MCF 10A (cell line): ENCODE data around the gene RAI1. TPM values are rescaled to one million over a fixed set of nuclear protein-coding genes. Genes with fewer than 3 reads are reported as not detected.

Experiments
- BruUV-seq: library from RNA; stranded (reverse); fragments of 400-500 nt; replicated peaks from 2 replicates; lab custom pipeline; 2021; lab: Mats Ljungman, UMichigan
- CTCF ChIA-PET: fragments of 300-600 bp; sonication (Branson Sonifier 250); formaldehyde crosslinking; extraction: SDS; loops from one replicate; lab custom pipeline; 2021; ENCODE audit warnings: antibody characterized with exemption, inconsistent platforms; lab: Yijun Ruan, JAX
- POLR2A ChIA-PET: fragments of 300-600, 350-650 bp; sonication (Branson Sonifier 250); formaldehyde crosslinking; extraction: SDS; loops from one replicate; lab custom pipeline; 2020; ENCODE audit warnings: antibody characterized with exemption, inconsistent platforms; lab: Yijun Ruan, JAX
- DNase-seq: peaks from one replicate; pipeline ENCODE4 v3.0.0-alpha.2; 2018; ENCODE audit not compliant: unreplicated experiment
- H3K27ac Mint-ChIP-seq: one replicate; pipeline ENCODE4 v1.8.0; 2022; ENCODE audit warnings: mild to moderate bottlenecking, low read depth, mixed read lengths; ENCODE audit not compliant: unreplicated experiment
- H3K27me3 Mint-ChIP-seq: one replicate; pipeline ENCODE4 v1.8.0; 2022; ENCODE audit warnings: mixed read lengths; ENCODE audit not compliant: insufficient read depth, unreplicated experiment
- H3K36me3 Mint-ChIP-seq: one replicate; pipeline ENCODE4 v1.8.0; 2022; ENCODE audit warnings: mild to moderate bottlenecking, moderate library complexity, mixed read lengths; ENCODE audit not compliant: insufficient read depth, unreplicated experiment
- H3K4me1 Mint-ChIP-seq: one replicate; pipeline ENCODE4 v1.8.0; 2022; ENCODE audit warnings: mixed read lengths; ENCODE audit not compliant: insufficient read depth, unreplicated experiment
- H3K4me3 Mint-ChIP-seq: one replicate; pipeline ENCODE4 v1.8.0; 2022; ENCODE audit warnings: mild to moderate bottlenecking, moderate library complexity, mixed read lengths; ENCODE audit not compliant: unreplicated experiment
- H3K9me3 Mint-ChIP-seq: one replicate; pipeline ENCODE4 v1.8.0; 2022; ENCODE audit warnings: mixed read lengths; ENCODE audit not compliant: unreplicated experiment
- intact Hi-C: fragments of 100-400 bp; cut with micrococcal nuclease; formaldehyde crosslinking; loops from 2 replicates; pipeline ENCODE4 v1.14.1; 2022
- total RNA-seq: library from RNA; stranded (reverse); gene quantifications from 2 replicates; pipeline ENCODE4 v1.2.3, GENCODE V29; 2022
- TF ChIP-seq, protein P1 (sequence below): fragments of 200-600 bp; IDR thresholded peaks from one replicate; pipeline ENCODE4 v1.8.0; 2022; ENCODE audit warnings: antibody characterized with exemption, mild to moderate bottlenecking; ENCODE audit not compliant: unreplicated experiment

The RAI1 gene
- total RNA-seq, 1 experiment from 2014 or later = 30.4 TPM

DNA sequence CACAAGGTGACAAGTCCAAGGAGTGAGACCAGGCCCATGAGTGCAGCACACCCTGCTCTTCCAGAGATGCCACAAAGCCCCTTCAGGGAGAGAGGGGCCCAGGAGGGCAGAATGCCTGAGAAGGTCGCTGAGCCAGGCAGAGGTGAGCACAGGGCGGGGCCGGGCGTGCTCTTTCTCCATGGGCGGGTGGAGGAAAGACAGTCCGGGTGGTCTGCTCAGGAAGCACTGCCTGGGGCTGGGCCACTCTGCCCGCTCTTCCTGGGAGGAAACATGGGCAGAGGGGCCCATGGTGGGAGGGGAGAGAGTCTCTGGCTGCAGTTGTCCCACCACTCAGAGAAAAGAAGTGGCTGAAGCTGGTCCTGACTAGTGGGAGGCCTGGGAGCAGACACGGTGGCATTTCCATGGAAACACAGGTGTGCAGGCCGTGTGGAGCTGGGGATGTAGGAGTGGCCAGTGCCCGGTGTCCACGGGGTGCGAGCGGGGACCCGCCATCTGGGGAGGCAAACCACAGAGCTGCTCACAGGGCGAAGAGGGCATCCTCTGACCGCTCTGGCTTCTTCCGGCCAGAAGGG is 165.9 kb downstream of the RAI1 start:
- intact Hi-C loops = no loop called here
- no TSS peak for BruUV-seq
- Mint-ChIP-seq H3K27me3 (no peaks in the 10 kb centered on the region), H3K4me3 (no peak overlapping the region), H3K36me3 (peaks cover 10% of the 10 kb centered on the region), H3K4me1 (no peaks in the 10 kb centered on the region), H3K27ac (no peak overlapping the region), H3K9me3 (no peaks in the 10 kb centered on the region)
- DNase-seq = no peak
- CTCF ChIA-PET = interaction anchor here (1.0 to 1.7 kb wide), 2 partner anchors 12 to 35 kb away, joined by 4 to 8 read pairs; no protein-coding TSS in a partner anchor
- TF ChIP-seq, protein P1, sequence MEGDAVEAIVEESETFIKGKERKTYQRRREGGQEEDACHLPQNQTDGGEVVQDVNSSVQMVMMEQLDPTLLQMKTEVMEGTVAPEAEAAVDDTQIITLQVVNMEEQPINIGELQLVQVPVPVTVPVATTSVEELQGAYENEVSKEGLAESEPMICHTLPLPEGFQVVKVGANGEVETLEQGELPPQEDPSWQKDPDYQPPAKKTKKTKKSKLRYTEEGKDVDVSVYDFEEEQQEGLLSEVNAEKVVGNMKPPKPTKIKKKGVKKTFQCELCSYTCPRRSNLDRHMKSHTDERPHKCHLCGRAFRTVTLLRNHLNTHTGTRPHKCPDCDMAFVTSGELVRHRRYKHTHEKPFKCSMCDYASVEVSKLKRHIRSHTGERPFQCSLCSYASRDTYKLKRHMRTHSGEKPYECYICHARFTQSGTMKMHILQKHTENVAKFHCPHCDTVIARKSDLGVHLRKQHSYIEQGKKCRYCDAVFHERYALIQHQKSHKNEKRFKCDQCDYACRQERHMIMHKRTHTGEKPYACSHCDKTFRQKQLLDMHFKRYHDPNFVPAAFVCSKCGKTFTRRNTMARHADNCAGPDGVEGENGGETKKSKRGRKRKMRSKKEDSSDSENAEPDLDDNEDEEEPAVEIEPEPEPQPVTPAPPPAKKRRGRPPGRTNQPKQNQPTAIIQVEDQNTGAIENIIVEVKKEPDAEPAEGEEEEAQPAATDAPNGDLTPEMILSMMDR = no peak
- POLR2A ChIA-PET = interaction anchor here (0.6 to 4.5 kb wide), 2 partner anchors 10 to 164 kb away, joined by 4 to 15 read pairs; partner anchors contain the start of gene SREBF1

DNA sequence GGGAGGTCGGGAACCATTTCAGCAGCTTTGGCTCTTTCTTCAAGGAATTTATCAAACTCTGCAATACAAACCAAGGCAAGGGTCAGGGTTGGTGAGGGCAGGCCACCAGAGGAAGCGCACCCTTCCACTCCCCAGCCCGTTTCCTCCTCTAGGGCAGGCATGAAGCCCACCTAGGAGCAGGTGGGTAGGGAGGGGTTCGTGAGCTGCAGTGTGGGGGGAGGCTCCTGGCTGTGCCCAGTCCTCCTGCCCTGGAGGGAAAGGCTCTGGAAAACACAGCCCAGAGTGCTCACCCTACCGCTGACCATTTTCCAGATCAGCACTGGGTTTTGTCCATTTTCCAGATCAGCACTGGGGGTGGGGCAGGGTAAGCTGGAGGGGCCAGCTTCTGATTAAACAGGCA is 166.5 kb downstream of the RAI1 start:
- POLR2A ChIA-PET = interaction anchor here (0.6 to 4.5 kb wide), 4 partner anchors 11 to 138 kb away, joined by 3 to 15 read pairs (median 3); partner anchors contain the start of gene SREBF1
- peaks cover 10% of the 10 kb centered on the region for H3K36me3 Mint-ChIP-seq
- no peak overlapping the region for H3K4me3 Mint-ChIP-seq
- no peaks in the 10 kb centered on the region for H3K4me1 Mint-ChIP-seq
- no peaks in the 10 kb centered on the region for H3K27me3 Mint-ChIP-seq
- no TSS peak for BruUV-seq
- CTCF ChIA-PET = interaction anchor here (1.0 to 1.7 kb wide), 2 partner anchors 12 to 35 kb away, joined by 4 to 8 read pairs; no protein-coding TSS in a partner anchor
- DNase-seq = no peak
- no peaks in the 10 kb centered on the region for H3K9me3 Mint-ChIP-seq
- TF ChIP-seq, protein P1 = no peak
- intact Hi-C loops = no loop called here
- H3K27ac Mint-ChIP-seq = no peak overlapping the region

DNA sequence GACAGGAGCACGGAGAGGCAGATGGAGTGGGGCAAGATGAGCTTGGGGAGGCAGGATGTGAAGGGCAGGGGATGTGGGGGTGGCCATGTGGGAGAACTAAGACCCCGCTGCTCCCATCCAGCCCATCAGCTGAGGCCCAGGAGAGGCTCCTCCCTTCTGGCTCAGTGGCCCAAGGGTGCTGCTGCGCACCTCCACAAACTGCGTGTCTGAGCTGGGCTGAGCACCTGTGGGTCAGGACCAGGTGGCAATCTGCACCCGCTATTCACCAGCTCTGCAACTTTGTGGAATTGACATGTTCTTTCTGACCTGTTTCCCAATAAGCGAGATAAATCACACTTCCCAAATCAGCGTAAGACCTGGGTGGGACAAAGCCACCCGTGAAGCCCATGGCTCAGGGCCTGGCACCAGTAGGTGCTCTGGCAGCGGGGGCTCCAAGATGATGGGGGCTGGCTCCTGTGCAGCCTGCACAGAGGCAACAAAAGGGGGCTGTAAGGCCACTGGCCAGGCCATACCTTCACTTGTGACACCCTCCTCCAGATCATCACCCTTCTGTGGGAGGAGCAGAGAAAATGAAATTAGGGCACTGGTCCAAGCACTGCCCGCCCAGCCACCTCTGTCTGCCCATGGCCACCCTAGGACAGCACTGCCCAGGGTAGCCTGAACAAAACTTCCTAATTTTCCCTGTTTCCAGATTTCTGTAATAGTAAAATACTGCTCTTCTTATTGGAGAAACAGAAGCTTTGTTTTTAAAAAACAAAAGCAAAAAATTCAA is 167.2 kb downstream of the RAI1 start:
- Mint-ChIP-seq H3K27ac (peak overlapping the region; percentile 31), H3K36me3 (peaks cover 10% of the 10 kb centered on the region), H3K9me3 (no peaks in the 10 kb centered on the region), H3K4me3 (no peak overlapping the region), H3K27me3 (no peaks in the 10 kb centered on the region), H3K4me1 (no peaks in the 10 kb centered on the region)
- no peak for DNase-seq
- ChIA-PET CTCF (interaction anchor here (1.7 kb wide), 1 partner anchor 36 kb away, joined by 8 read pairs; no protein-coding TSS in a partner anchor), POLR2A (interaction anchor here (0.6 to 4.5 kb wide), 4 partner anchors 11 to 139 kb away, joined by 3 to 15 read pairs (median 3); partner anchors contain the start of gene SREBF1)
- TF ChIP-seq, protein P1 = no peak
- BruUV-seq = no TSS peak
- intact Hi-C loops = no loop called here
